GM19397 (cell line): ENCODE measurements around the gene TNS3.

Source experiments
- ATAC-seq: cut with Tn5 transposase; IDR thresholded peaks from one replicate; pipeline ENCODE4 v1.9.1; 2021; ENCODE audit warnings: mild to moderate bottlenecking, moderate library complexity; ENCODE audit not compliant: unreplicated experiment

TNS3 gene

GRCh38 chr7:47508389-47509380, 73.2 kb downstream of the TNS3 start:
- ATAC-seq, result no peak

- ATAC-seq, result no peak
Observed at GRCh38 chr7:47507522-47507921, 74.4 kb downstream of the TNS3 start.

- no peak for ATAC-seq
Observed at GRCh38 chr7:47506382-47507339, 75.2 kb downstream of the TNS3 start.

- no peak for ATAC-seq
Observed at GRCh38 chr7:47505312-47506007, 76.5 kb downstream of the TNS3 start.

GRCh38 chr7:47504551-47505311, 77.2 kb downstream of the TNS3 start:
- ATAC-seq, result no peak

GRCh38 chr7:47503281-47503680, 78.6 kb downstream of the TNS3 start:
- no peak for ATAC-seq

GRCh38 chr7:47502240-47502877, 79.6 kb downstream of the TNS3 start:
- ATAC-seq, result no peak

- no peak for ATAC-seq
Observed at GRCh38 chr7:47501406-47501805, 80.5 kb downstream of the TNS3 start.

GRCh38 chr7:47500103-47500563, 81.8 kb downstream of the TNS3 start:
- ATAC-seq, result no peak

GRCh38 chr7:47498229-47499056, 83.5 kb downstream of the TNS3 start:
- ATAC-seq, result no peak

GRCh38 chr7:47497367-47498096, 84.4 kb downstream of the TNS3 start:
- peak; percentile 71 for ATAC-seq

GRCh38 chr7:47496666-47497065, 85.2 kb downstream of the TNS3 start:
- ATAC-seq, result no peak

GRCh38 chr7:47496056-47496665, 85.8 kb downstream of the TNS3 start:
- no peak for ATAC-seq

- ATAC-seq, result no peak
Observed at GRCh38 chr7:47493976-47494911, 87.7 kb downstream of the TNS3 start.

- ATAC-seq, result no peak
Observed at GRCh38 chr7:47492716-47493325, 89.1 kb downstream of the TNS3 start.
